Nephron (organoid): ENCODE results near the gene GLIS1.

Source experiments
- H3K27ac Mint-ChIP-seq, 3 experiments: 2 replicates each; pipeline ENCODE4 v1.8.0; 2020; ENCODE audit warnings: mixed read lengths in 3 of 3, mild to moderate bottlenecking in 2 of 3, moderate library complexity in 1 of 3
- H3K27me3 Mint-ChIP-seq: 2 replicates; pipeline ENCODE4 v1.8.0; 2021; ENCODE audit warnings: low read depth, mild to moderate bottlenecking, moderate library complexity, mixed read lengths
- H3K36me3 Mint-ChIP-seq: 2 replicates; pipeline ENCODE4 v1.8.0; 2020; ENCODE audit warnings: low read depth, mixed read lengths
- H3K4me1 Mint-ChIP-seq: 2 replicates; pipeline ENCODE4 v1.8.0; 2020; ENCODE audit warnings: mixed read lengths
- H3K4me3 Mint-ChIP-seq, 3 experiments: 2 replicates each; pipeline ENCODE4 v1.8.0; 2020; ENCODE audit warnings: mild to moderate bottlenecking in 3 of 3, mixed read lengths in 3 of 3, moderate library complexity in 2 of 3
- H3K9me3 Mint-ChIP-seq: 2 replicates; pipeline ENCODE4 v1.8.0; 2020; ENCODE audit warnings: mixed read lengths
- TF ChIP-seq, protein P1 (sequence below), 3 experiments: fragments of 200-600 bp; sonication (generic); IDR thresholded peaks; one replicate each; pipeline ENCODE4 v1.5.0; 2021; ENCODE audit warnings: antibody characterized with exemption in 3 of 3; ENCODE audit not compliant: unreplicated experiment in 3 of 3

The GLIS1 gene

DNA sequence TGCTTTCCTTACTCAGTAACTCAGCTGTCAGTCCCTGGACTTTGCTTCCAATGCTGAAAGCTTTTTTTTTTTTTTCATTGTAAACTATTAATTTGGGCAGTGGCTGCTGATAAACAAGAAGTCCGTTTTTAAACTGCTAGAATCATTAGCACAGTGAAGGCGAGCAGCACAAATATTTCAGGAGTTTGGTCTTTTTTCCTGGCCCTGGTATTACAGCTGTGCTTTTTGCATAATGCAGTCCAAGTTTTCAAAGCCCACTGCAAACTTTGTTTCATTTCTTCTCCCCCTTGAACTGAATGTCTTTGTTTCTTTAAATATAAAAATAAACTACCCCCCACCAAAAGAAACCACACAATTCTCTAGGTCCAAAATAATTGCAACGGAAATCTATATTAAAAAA, 6.6 kb downstream of the GLIS1 start:
- TF ChIP-seq, protein P1, sequence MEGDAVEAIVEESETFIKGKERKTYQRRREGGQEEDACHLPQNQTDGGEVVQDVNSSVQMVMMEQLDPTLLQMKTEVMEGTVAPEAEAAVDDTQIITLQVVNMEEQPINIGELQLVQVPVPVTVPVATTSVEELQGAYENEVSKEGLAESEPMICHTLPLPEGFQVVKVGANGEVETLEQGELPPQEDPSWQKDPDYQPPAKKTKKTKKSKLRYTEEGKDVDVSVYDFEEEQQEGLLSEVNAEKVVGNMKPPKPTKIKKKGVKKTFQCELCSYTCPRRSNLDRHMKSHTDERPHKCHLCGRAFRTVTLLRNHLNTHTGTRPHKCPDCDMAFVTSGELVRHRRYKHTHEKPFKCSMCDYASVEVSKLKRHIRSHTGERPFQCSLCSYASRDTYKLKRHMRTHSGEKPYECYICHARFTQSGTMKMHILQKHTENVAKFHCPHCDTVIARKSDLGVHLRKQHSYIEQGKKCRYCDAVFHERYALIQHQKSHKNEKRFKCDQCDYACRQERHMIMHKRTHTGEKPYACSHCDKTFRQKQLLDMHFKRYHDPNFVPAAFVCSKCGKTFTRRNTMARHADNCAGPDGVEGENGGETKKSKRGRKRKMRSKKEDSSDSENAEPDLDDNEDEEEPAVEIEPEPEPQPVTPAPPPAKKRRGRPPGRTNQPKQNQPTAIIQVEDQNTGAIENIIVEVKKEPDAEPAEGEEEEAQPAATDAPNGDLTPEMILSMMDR (IDR thresholded peaks at IDR 0.05; ENCODE audit: unreplicated experiment in 3 of 3): no peak
- Mint-ChIP-seq H3K27me3 (peaks cover 83% of the 10 kb centered on the region), H3K27ac (peak overlapping the region; percentile 44 to 91 (median 88)), H3K9me3 (no peaks in the 10 kb centered on the region), H3K4me1 (peaks cover 56% of the 10 kb centered on the region), H3K4me3 (peak overlapping the region in 1 of 3 experiments; percentile 8), H3K36me3 (no peaks in the 10 kb centered on the region)

DNA sequence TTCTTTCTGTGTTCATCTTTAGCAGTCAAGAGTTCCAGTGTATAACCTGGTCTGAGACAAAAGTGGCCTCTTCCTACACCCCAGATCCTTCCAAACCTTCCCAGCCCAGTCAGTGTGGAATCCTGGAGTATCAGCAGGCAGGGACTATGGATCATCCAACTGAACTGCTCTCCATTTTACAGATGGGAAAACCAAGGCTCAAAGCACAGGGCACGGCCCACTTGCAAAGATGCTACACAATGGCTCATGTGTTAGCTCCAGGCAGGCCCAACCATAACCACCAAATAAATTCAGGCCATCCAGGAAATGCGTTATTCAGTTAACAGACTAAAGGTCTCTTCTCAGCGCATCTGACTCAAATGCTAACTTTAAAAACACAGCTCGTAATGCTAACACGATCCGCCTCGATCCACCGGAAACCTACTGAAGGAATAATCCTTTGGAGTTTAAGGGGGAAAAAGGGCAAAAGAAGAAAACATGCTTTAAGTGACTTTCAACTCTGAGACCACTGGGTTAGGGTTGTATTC, 7.1 kb downstream of the GLIS1 start:
- peaks cover 82% of the 10 kb centered on the region for H3K27me3 Mint-ChIP-seq
- H3K4me3 Mint-ChIP-seq: peak overlapping the region in 1 of 3 experiments; percentile 8
- peak overlapping the region; percentile 44 to 91 (median 88) for H3K27ac Mint-ChIP-seq
- no peaks in the 10 kb centered on the region for H3K9me3 Mint-ChIP-seq
- peaks cover 56% of the 10 kb centered on the region for H3K4me1 Mint-ChIP-seq
- TF ChIP-seq, protein P1 (IDR thresholded peaks at IDR 0.05; ENCODE audit: unreplicated experiment in 3 of 3): no peak
- no peaks in the 10 kb centered on the region for H3K36me3 Mint-ChIP-seq

DNA sequence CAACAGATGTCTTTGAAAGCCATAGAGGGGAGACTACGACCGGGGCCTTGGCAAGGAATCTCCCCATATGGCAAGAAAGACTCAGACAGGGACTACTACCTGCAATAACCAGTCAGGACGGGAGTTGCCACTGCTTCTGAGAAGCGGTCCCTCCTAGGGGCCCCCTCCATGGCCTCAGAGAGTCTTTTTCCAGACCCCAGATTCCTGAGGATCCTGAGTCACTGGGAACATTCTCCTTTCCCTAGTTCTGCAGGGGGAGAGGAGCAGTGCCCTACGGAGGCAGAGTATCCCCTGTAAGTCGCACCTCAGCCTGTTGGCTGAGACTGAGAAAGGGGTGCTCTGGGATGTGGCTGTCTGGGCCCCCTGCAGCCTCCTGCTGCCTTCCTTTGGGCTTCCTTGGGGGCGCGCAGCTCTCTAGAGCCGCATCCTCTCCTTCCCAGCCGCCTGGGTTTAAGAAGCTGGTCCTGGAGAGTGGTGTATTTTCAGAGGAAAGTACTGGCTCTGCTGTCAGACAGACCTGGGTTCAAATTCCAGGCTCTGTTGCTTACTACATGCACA, 7.8 kb downstream of the GLIS1 start:
- Mint-ChIP-seq H3K27me3 (peaks cover 80% of the 10 kb centered on the region), H3K36me3 (no peaks in the 10 kb centered on the region), H3K4me3 (peak overlapping the region in 1 of 3 experiments; percentile 7), H3K27ac (peak overlapping the region; percentile 62 to 72 (median 72)), H3K4me1 (peaks cover 56% of the 10 kb centered on the region), H3K9me3 (no peaks in the 10 kb centered on the region)
- TF ChIP-seq, protein P1 (IDR thresholded peaks at IDR 0.05; ENCODE audit: unreplicated experiment in 3 of 3): no peak

DNA sequence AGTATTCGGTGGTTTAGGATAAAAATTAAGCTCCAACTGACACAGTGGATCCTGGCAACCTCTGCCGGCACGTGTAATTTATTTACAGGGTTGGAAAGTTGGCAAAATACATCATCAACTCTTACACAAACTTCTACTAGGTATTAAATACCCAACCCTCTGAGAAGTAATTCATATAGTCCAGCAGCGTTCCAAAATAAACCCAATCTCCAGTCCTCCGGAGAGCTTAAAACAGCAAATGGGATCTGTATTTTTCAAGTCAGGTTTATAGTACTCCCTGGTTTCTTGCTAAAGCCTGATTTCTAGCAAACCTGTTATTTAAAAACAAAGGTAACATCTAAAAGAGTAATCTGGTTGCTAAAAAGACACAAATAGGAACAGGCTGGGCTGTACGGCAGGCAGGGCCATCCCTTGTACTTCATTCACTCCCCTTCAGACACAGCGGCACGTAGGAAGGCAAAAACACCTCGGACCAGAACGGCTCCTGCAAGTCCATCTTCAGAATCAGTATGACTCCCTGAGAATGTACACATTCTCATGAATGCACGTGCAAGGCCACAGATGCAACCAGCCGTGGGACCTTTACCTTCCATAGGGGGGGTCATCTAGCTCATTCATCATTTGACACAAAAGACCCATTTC, 8.6 kb downstream of the GLIS1 start:
- H3K27ac Mint-ChIP-seq: peak overlapping the region; percentile 62 to 72 (median 72)
- no peaks in the 10 kb centered on the region for H3K36me3 Mint-ChIP-seq
- TF ChIP-seq, protein P1 (IDR thresholded peaks at IDR 0.05; ENCODE audit: unreplicated experiment in 3 of 3): no peak
- peaks cover 77% of the 10 kb centered on the region for H3K27me3 Mint-ChIP-seq
- peaks cover 54% of the 10 kb centered on the region for H3K4me1 Mint-ChIP-seq
- peak overlapping the region in 1 of 3 experiments; percentile 7 for H3K4me3 Mint-ChIP-seq
- H3K9me3 Mint-ChIP-seq: no peaks in the 10 kb centered on the region

DNA sequence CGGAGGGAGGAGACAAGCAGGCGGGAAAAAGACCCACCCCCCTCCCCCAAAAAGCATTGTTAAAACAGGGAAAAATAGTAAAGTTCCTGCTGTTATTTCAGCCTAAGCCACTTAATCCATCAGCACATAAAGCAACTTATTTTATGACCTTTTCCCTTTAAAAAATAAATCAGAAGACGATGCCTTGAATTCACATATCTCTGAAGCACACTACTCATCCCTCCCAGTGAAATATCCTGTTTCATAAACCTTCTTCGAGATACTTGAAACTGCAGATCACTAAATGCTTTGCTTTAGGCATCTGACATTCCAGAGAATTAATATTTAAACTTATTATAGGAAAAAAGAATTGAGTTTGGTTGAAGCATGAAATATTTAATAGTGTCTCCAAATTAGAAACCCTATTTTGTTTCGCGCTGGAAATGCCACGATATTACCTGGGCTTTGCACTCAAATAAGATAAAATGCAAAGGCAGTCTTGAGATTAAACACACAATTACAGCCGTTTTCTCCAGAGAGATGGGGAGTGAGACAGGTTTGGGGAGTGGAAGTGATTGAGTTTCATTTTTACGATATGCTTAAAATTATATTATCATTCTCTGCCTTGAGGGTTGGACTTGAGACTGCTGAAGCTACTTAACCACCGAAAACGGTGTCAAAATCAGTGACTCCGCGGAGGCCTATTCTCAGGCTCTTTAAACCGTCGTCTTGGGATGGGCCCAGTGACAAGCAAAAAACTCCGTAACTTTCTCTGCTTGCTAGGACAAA, 9.3 kb downstream of the GLIS1 start:
- H3K4me1 Mint-ChIP-seq: peaks cover 47% of the 10 kb centered on the region

More for the DNA sequence above, 9.3 kb downstream of the GLIS1 start:
- no peaks in the 10 kb centered on the region for H3K9me3 Mint-ChIP-seq
- peak overlapping the region; percentile 4 to 25 (median 14) for H3K4me3 Mint-ChIP-seq
- TF ChIP-seq, protein P1 (IDR thresholded peaks at IDR 0.05; ENCODE audit: unreplicated experiment in 3 of 3): no peak
- peaks cover 77% of the 10 kb centered on the region for H3K27me3 Mint-ChIP-seq
- H3K36me3 Mint-ChIP-seq: no peaks in the 10 kb centered on the region
- H3K27ac Mint-ChIP-seq: peak overlapping the region; percentile 62 to 72 (median 72)
